ENCODE measurements around the gene GLOD4.
A peak's percentile ranks its signal among the peaks of the same experiment; 100 is the strongest.
"Not testable (repeated sequence)": the region's sequence is repeated elsewhere in the genome, so short reads cannot be mapped to it uniquely, and the experiment has no call there.

Gene GLOD4

GRCh38 chr17:785901-786300, 3.8 kb upstream of the GLOD4 start:
- not testable (repeated sequence) for FAIRE-seq; DNase-seq (ENCODE audit: extremely low spot score, insufficient read length, low read depth)

GRCh38 chr17:784143-784542, 2.1 kb upstream of the GLOD4 start:
- no peak for FAIRE-seq
- DNase-seq (ENCODE audit: extremely low spot score, insufficient read length, low read depth), result no peak

GRCh38 chr17:778096-778495, 4.0 kb downstream of the GLOD4 start:
- DNase-seq (ENCODE audit: extremely low spot score, insufficient read length, low read depth) (no peak), FAIRE-seq (no peak)

GRCh38 chr17:774313-774584, 7.8 kb downstream of the GLOD4 start:
- no peak for DNase-seq (ENCODE audit: extremely low spot score, insufficient read length, low read depth)
- no peak for FAIRE-seq

- DNase-seq (ENCODE audit: extremely low spot score, insufficient read length, low read depth) (no peak), FAIRE-seq (peak; percentile 52)
Observed at GRCh38 chr17:773467-774312, 8.4 kb downstream of the GLOD4 start.

GRCh38 chr17:773016-773415, 9.1 kb downstream of the GLOD4 start:
- no peak for DNase-seq (ENCODE audit: extremely low spot score, insufficient read length, low read depth)
- no peak for FAIRE-seq

GRCh38 chr17:767076-767475, 15.0 kb downstream of the GLOD4 start:
- DNase-seq (ENCODE audit: extremely low spot score, insufficient read length, low read depth), result no peak

GRCh38 chr17:760371-760770, 21.7 kb downstream of the GLOD4 start:
- no peak for FAIRE-seq

More at GRCh38 chr17:767076-767475, 15.0 kb downstream of the GLOD4 start:
- no peak for FAIRE-seq

GRCh38 chr17:759964-760363, 22.1 kb downstream of the GLOD4 start:
- FAIRE-seq, result no peak
- DNase-seq (ENCODE audit: extremely low spot score, insufficient read length, low read depth), result no peak

More at GRCh38 chr17:760371-760770, 21.7 kb downstream of the GLOD4 start:
- DNase-seq (ENCODE audit: extremely low spot score, insufficient read length, low read depth), result no peak

GRCh38 chr17:756010-756567, 26.0 kb downstream of the GLOD4 start:
- DNase-seq (ENCODE audit: extremely low spot score, insufficient read length, low read depth); FAIRE-seq: not testable (repeated sequence)

GRCh38 chr17:755319-755961, 26.6 kb downstream of the GLOD4 start:
- FAIRE-seq, result not testable (repeated sequence)

GRCh38 chr17:753418-753817, 28.7 kb downstream of the GLOD4 start:
- DNase-seq (ENCODE audit: extremely low spot score, insufficient read length, low read depth) (no peak), FAIRE-seq (no peak)

More at GRCh38 chr17:755319-755961, 26.6 kb downstream of the GLOD4 start:
- not testable (repeated sequence) for DNase-seq (ENCODE audit: extremely low spot score, insufficient read length, low read depth)

GRCh38 chr17:752620-753219, 29.4 kb downstream of the GLOD4 start:
- DNase-seq (ENCODE audit: extremely low spot score, insufficient read length, low read depth) (no peak), FAIRE-seq (no peak)

GRCh38 chr17:752002-752619, 30.0 kb downstream of the GLOD4 start, which contains the start of gene GEMIN4:
Gene GEMIN4, minus strand, starts transcription at chr17:752264. Its CDS starts 122 bp downstream, at chr17:752142.
- DNase-seq (ENCODE audit: extremely low spot score, insufficient read length, low read depth), result peak; percentile 98
- peak; percentile 83 for FAIRE-seq

GRCh38 chr17:751269-752001, 30.6 kb downstream of the GLOD4 start:
- DNase-seq (ENCODE audit: extremely low spot score, insufficient read length, low read depth) (no peak), FAIRE-seq (no peak)

GRCh38 chr17:750431-751037, 31.5 kb downstream of the GLOD4 start:
- FAIRE-seq (no peak), DNase-seq (ENCODE audit: extremely low spot score, insufficient read length, low read depth) (no peak)

- not testable (repeated sequence) for DNase-seq (ENCODE audit: extremely low spot score, insufficient read length, low read depth); FAIRE-seq
Observed at GRCh38 chr17:749359-749758, 32.7 kb downstream of the GLOD4 start.

GRCh38 chr17:748604-749003, 33.5 kb downstream of the GLOD4 start:
- DNase-seq (ENCODE audit: extremely low spot score, insufficient read length, low read depth); FAIRE-seq: not testable (repeated sequence)
